ENCODE results near the gene RPUSD3.
"Not testable (repeated sequence)": the region's sequence is repeated elsewhere in the genome, so short reads cannot be mapped to it uniquely, and the experiment has no call there.

RPUSD3 gene

GRCh38 chr3:9843715-9844438 lies at the start of gene RPUSD3:
Gene RPUSD3, minus strand, starts transcription at chr3:9844008. Its CDS starts 18 bp downstream, at chr3:9843990.
- peak; percentile 97 for DNase-seq (ENCODE audit: low spot score)

- DNase-seq (ENCODE audit: low spot score), result no peak
Observed at GRCh38 chr3:9891072-9891622, 47.3 kb upstream of the RPUSD3 start.

- DNase-seq (ENCODE audit: low spot score), result peak; percentile 88
Observed at GRCh38 chr3:9890249-9891071, 46.7 kb upstream of the RPUSD3 start, which contains the start of gene JAGN1. Gene JAGN1, plus strand, starts transcription at chr3:9890610. Its CDS starts 113 bp downstream, at chr3:9890723.

- DNase-seq (ENCODE audit: low spot score), result no peak
Observed at GRCh38 chr3:9889405-9889804, 45.6 kb upstream of the RPUSD3 start.

- no peak for DNase-seq (ENCODE audit: low spot score)
Observed at GRCh38 chr3:9888540-9888939, 44.7 kb upstream of the RPUSD3 start.

- no peak for DNase-seq (ENCODE audit: low spot score)
Observed at GRCh38 chr3:9887480-9887879, 43.7 kb upstream of the RPUSD3 start.

GRCh38 chr3:9886328-9886727 lies 42.5 kb upstream of the RPUSD3 start:
- DNase-seq (ENCODE audit: low spot score), result no peak

- DNase-seq (ENCODE audit: low spot score), result no peak
Observed at GRCh38 chr3:9884555-9885165, 40.9 kb upstream of the RPUSD3 start.

GRCh38 chr3:9883706-9884554 lies 40.1 kb upstream of the RPUSD3 start:
- DNase-seq (ENCODE audit: low spot score), result no peak

GRCh38 chr3:9881441-9881840 lies 37.6 kb upstream of the RPUSD3 start:
- DNase-seq (ENCODE audit: low spot score), result no peak

- DNase-seq (ENCODE audit: low spot score), result no peak
Observed at GRCh38 chr3:9879830-9880549, 36.2 kb upstream of the RPUSD3 start, which contains the start of gene CIDEC. Gene CIDEC, minus strand, starts transcription at chr3:9880253. Its CDS starts 1,767 bp downstream, at chr3:9878486.

- DNase-seq (ENCODE audit: low spot score), result no peak
Observed at GRCh38 chr3:9878700-9879099, 34.9 kb upstream of the RPUSD3 start.

- DNase-seq (ENCODE audit: low spot score), result no peak
Observed at GRCh38 chr3:9876991-9877390, 33.2 kb upstream of the RPUSD3 start.

GRCh38 chr3:9876255-9876654 lies 32.4 kb upstream of the RPUSD3 start:
- DNase-seq (ENCODE audit: low spot score), result not testable (repeated sequence)

- DNase-seq (ENCODE audit: low spot score), result no peak
Observed at GRCh38 chr3:9875448-9875847, 31.6 kb upstream of the RPUSD3 start.

GRCh38 chr3:9872067-9872466 lies 28.3 kb upstream of the RPUSD3 start:
- not testable (repeated sequence) for DNase-seq (ENCODE audit: low spot score)

- no peak for DNase-seq (ENCODE audit: low spot score)
Observed at GRCh38 chr3:9870978-9871377, 27.2 kb upstream of the RPUSD3 start.

GRCh38 chr3:9869955-9870354 lies 26.1 kb upstream of the RPUSD3 start:
- DNase-seq (ENCODE audit: low spot score), result no peak

GRCh38 chr3:9867106-9867505 lies 23.3 kb upstream of the RPUSD3 start:
- no peak for DNase-seq (ENCODE audit: low spot score)

- no peak for DNase-seq (ENCODE audit: low spot score)
Observed at GRCh38 chr3:9866639-9867038, 22.8 kb upstream of the RPUSD3 start.

All from putamen (tissue), 1 donor.